K562 (cell line): Measurements from ENCODE around the gene TARBP1. TPM values are rescaled to one million over a fixed set of nuclear protein-coding genes. Genes with fewer than 3 reads are reported as not detected.
A peak's percentile ranks its signal among the peaks of the same experiment; 100 is the strongest.

ENCODE experiments used
- ATF7 ChIP-seq: fragments of 450-650 bp; IDR thresholded peaks from 2 replicates; pipeline ENCODE4 v1.7.1; 2014; ENCODE audit warnings: mild to moderate bottlenecking, moderate library complexity
- C11orf30 ChIP-seq: fragments of 450-650 bp; IDR thresholded peaks from 2 replicates; pipeline ENCODE4 v1.6.1; 2016; ENCODE audit warnings: low read depth, mild to moderate bottlenecking
- ETV1 ChIP-seq: fragments of 450-650 bp; conservative IDR thresholded peaks from 2 replicates; pipeline ENCODE4 v1.6.1; 2016; ENCODE audit warnings: missing genetic modification characterization, control low read depth, low read depth, missing compliant biosample characterization
- FIP1L1 ChIP-seq: fragments of 200-400 bp; formaldehyde crosslinking; IDR thresholded peaks from 2 replicates; pipeline ENCODE4 v1.6.1; 2018; ENCODE audit warnings: mild to moderate bottlenecking, low read depth, low read length; ENCODE audit not compliant: poor library complexity, severe bottlenecking
- GATAD2B ChIP-seq: fragments of 450-650 bp; IDR thresholded peaks from 2 replicates; pipeline ENCODE4 v1.6.1; 2017; ENCODE audit warnings: mild to moderate bottlenecking, borderline replicate concordance
- MAFG ChIP-seq: fragments of 450-650 bp; conservative IDR thresholded peaks from 2 replicates; pipeline ENCODE4 v1.6.1; 2016; ENCODE audit warnings: missing genetic modification characterization, missing compliant biosample characterization
- SMARCA4 ChIP-seq: fragments of 450-650 bp; IDR thresholded peaks from 2 replicates; pipeline ENCODE4 v1.6.1; 2016
- ZEB2 ChIP-seq: fragments of 450-650 bp; IDR thresholded peaks from 2 replicates; pipeline ENCODE4 v1.6.1; 2016
- ZKSCAN8 ChIP-seq: fragments of 200-800 bp; sonication (Bioruptor generic); IDR thresholded peaks from 2 replicates; pipeline ENCODE4 v1.6.1; 2016; ENCODE audit warnings: missing genetic modification characterization, missing compliant biosample characterization
- ZNF766 ChIP-seq: fragments of 200-800 bp; sonication (Bioruptor generic); conservative IDR thresholded peaks from 2 replicates; pipeline ENCODE4 v1.6.1; 2016; ENCODE audit warnings: missing genetic modification characterization, missing compliant biosample characterization
- polyA plus RNA-seq, 8 experiments: library from polyadenylated mRNA; depleted of rRNA in 4 of 8; stranded (reverse) in 5 of 8; unstranded in 3 of 8; fragments of >200 nt; fragmentation: Nextera tagmentation in 2 of 8; fragmentation: Illumina TruSeq in 1 of 8; extraction: Ambion mirVana in 2 of 8; extraction: Trizol in 1 of 8; gene quantifications; 2 replicates each; pipeline versions ENCODE4 v1.2.1 to v1.2.3, GENCODE V29; 2011 to 2014; ENCODE audit warnings: inconsistent platforms in 1 of 8, missing spikeins in 1 of 8
- total RNA-seq, 7 experiments: library from RNA; depleted of rRNA in 6 of 7; stranded (reverse); fragments of >200 nt in 6 of 7; fragmentation: Illumina TruSeq in 2 of 7; extraction: Trizol in 2 of 7; gene quantifications; 2 replicates each; pipeline versions ENCODE4 v1.2.1 to v1.2.3, GENCODE V29; 2011 to 2021; ENCODE audit warnings: low replicate concordance in 1 of 7
- TF ChIP-seq, protein P1 (sequence below), 2 experiments: fragments of 250-450 bp in 1 of 2; fragments of 450-650 bp in 1 of 2; sonication (Bioruptor Pico) in 1 of 2; IDR thresholded peaks; 2 replicates each; pipeline versions ENCODE4 v1.6.1 to v1.8.0; 2016 to 2021; ENCODE audit warnings: mild to moderate bottlenecking in 2 of 2, moderate library complexity in 2 of 2, missing compliant biosample characterization in 1 of 2, missing genetic modification characterization in 1 of 2
- TF ChIP-seq, protein P2 (sequence below): fragments of 250-450 bp; sonication (Bioruptor Pico); IDR thresholded peaks from 2 replicates; pipeline ENCODE4 v1.4.0; 2020; ENCODE audit warnings: mild to moderate bottlenecking
- TF ChIP-seq, protein P3 (sequence below): sonication (generic); formaldehyde crosslinking; IDR thresholded peaks from 2 replicates; pipeline ENCODE4 v1.8.1; 2023; ENCODE audit warnings: mild to moderate bottlenecking, missing genetic modification reagents, moderate library complexity

The TARBP1 gene
- total and polyA plus RNA-seq, 9 of the 15 experiments (the other 6 are each of a cell fraction or from before 2014, with no cell fraction given) = 8.8 to 48.0 (median 22.9) TPM

DNA sequence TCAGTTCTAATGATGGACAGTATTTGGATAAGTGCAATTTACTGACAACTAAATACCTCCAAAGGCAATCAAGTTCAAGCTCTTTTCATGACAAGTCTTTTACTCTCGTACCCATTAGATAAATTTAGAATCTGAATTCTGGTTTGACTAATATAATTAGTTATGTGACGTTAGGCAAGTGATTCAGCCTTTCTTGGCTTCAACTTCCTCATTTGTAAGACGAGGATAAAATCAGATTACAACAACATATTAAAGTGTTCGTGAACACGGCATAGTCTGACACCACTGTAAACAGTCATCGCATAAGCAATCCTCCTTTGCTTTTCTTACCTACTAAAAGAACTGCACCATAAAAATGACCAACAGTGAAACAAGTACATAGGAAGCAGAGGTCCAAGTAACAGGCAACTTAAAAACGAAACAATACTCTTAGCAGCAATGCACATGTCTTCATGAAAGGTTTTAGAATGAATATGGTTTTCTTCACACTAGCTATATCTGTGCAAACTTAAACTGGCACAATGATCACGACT, 80.1 kb downstream of the TARBP1 start (continued):
- TF ChIP-seq ZKSCAN8 (CRISPR knock-in tag) (peak; percentile 87; the same call in 1 of the 2 replicates), ZEB2 (no peak), C11orf30 (peak; percentile 31; the same call in 1 of the 2 replicates), FIP1L1 (no peak), ETV1 (tag) (no peak), MAFG (tag) (0 out of 2 replicates have a peak, but pooled peaks have one; percentile 29), ATF7 (0 out of 2 replicates have a peak, but pooled peaks have one; percentile 38), ZNF766 (CRISPR knock-in tag) (peak; percentile 59; the same call in 1 of the 2 replicates), GATAD2B (no peak), SMARCA4 (0 out of 2 replicates have a peak, but pooled peaks have one; percentile 16)
- TF ChIP-seq, protein P1, sequence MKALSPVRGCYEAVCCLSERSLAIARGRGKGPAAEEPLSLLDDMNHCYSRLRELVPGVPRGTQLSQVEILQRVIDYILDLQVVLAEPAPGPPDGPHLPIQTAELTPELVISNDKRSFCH (CRISPR knock-in tag; IDR thresholded peaks at IDR 0.05) = no peak
- TF ChIP-seq, protein P1 (tag; IDR thresholded peaks at IDR 0.05) = no peak
- TF ChIP-seq, protein P2, sequence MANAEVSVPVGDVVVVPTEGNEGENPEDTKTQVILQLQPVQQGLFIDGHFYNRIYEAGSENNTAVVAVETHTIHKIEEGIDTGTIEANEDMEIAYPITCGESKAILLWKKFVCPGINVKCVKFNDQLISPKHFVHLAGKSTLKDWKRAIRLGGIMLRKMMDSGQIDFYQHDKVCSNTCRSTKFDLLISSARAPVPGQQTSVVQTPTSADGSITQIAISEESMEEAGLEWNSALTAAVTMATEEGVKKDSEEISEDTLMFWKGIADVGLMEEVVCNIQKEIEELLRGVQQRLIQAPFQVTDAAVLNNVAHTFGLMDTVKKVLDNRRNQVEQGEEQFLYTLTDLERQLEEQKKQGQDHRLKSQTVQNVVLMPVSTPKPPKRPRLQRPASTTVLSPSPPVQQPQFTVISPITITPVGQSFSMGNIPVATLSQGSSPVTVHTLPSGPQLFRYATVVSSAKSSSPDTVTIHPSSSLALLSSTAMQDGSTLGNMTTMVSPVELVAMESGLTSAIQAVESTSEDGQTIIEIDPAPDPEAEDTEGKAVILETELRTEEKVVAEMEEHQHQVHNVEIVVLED (CRISPR knock-in tag) = no peak
- TF ChIP-seq, protein P3, sequence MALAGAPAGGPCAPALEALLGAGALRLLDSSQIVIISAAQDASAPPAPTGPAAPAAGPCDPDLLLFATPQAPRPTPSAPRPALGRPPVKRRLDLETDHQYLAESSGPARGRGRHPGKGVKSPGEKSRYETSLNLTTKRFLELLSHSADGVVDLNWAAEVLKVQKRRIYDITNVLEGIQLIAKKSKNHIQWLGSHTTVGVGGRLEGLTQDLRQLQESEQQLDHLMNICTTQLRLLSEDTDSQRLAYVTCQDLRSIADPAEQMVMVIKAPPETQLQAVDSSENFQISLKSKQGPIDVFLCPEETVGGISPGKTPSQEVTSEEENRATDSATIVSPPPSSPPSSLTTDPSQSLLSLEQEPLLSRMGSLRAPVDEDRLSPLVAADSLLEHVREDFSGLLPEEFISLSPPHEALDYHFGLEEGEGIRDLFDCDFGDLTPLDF (CRISPR knock-in tag) = 0 out of 2 replicates have a peak, but pooled peaks have one; percentile 42
